Stomach smooth muscle (tissue), 2 donors: ENCODE data around the gene MS4A5.

Experiments
- H3K27ac ChIP-seq: one replicate; pipeline ENCODE4 v1.7.0; 2013; ENCODE audit warnings: mild to moderate bottlenecking, low read length, inconsistent platforms
- H3K27me3 ChIP-seq, 2 donors: one replicate each; pipeline ENCODE4 v1.7.0; 2013; ENCODE audit warnings: low read length in 2 of 2; ENCODE audit not compliant: insufficient read depth in 2 of 2, control insufficient read depth in 1 of 2
- H3K36me3 ChIP-seq, 2 donors: one replicate each; pipeline ENCODE4 v1.7.0; 2013; ENCODE audit warnings: low read length in 2 of 2; ENCODE audit not compliant: control insufficient read depth in 2 of 2, insufficient read depth in 2 of 2
- H3K4me1 ChIP-seq: one replicate; pipeline ENCODE4 v1.7.0; 2013; ENCODE audit warnings: low read length; ENCODE audit not compliant: control insufficient read depth, insufficient read depth
- H3K4me3 ChIP-seq, 2 donors: one replicate each; pipeline ENCODE4 v1.7.0; 2013; ENCODE audit warnings: low read length in 2 of 2
- H3K9ac ChIP-seq, 2 donors: one replicate each; pipeline ENCODE4 v1.7.0; 2013; ENCODE audit warnings: low read length in 2 of 2, mild to moderate bottlenecking in 1 of 2
- H3K9me3 ChIP-seq, 2 donors: one replicate each; pipeline ENCODE4 v1.7.0; 2013; ENCODE audit warnings: low read length in 2 of 2; ENCODE audit not compliant: control insufficient read depth in 2 of 2
- donor health status: healthy.
- donor health status: Pancreatic carcinoma.

The MS4A5 gene

GRCh38 chr11:60429272-60429671 is at the start of gene MS4A5:
TSS of gene MS4A5 (plus strand) at chr11:60429572. CDS start at chr11:60429675, 103 bp downstream.
- no peak within 1 kb of the TSS for H3K27ac ChIP-seq
- no peak within 1 kb of the TSS for H3K4me3 ChIP-seq
- H3K36me3 ChIP-seq = no peaks in the 10 kb centered on the region

GRCh38 chr11:60389279-60389910 is 40.0 kb upstream of the MS4A5 start:
- no peak overlapping the region for H3K4me3 ChIP-seq
- no peaks in the 10 kb centered on the region for H3K36me3 ChIP-seq
- H3K27me3 ChIP-seq = no peaks in the 10 kb centered on the region
- H3K9me3 ChIP-seq = no peaks in the 10 kb centered on the region
- H3K27ac ChIP-seq = no peak overlapping the region
- no peak overlapping the region for H3K9ac ChIP-seq
- no peaks in the 10 kb centered on the region for H3K4me1 ChIP-seq

More at GRCh38 chr11:60429272-60429671, at the start of gene MS4A5:
- no peaks in the 10 kb centered on the region for H3K27me3 ChIP-seq
- H3K9ac ChIP-seq = no peak within 1 kb of the TSS
- H3K4me1 ChIP-seq = no peaks in the 10 kb centered on the region
- no peaks in the 10 kb centered on the region for H3K9me3 ChIP-seq

- no peak overlapping the region for H3K9ac ChIP-seq
- no peaks in the 10 kb centered on the region for H3K36me3 ChIP-seq
- H3K4me1 ChIP-seq = no peaks in the 10 kb centered on the region
- H3K27ac ChIP-seq = no peak overlapping the region
- H3K27me3 ChIP-seq = no peaks in the 10 kb centered on the region
- no peak overlapping the region for H3K4me3 ChIP-seq
- H3K9me3 ChIP-seq = no peaks in the 10 kb centered on the region
Observed at GRCh38 chr11:60390419-60390818, 39.0 kb upstream of the MS4A5 start.

GRCh38 chr11:60392361-60392760 is 37.0 kb upstream of the MS4A5 start:
- Histone ChIP-seq H3K36me3 (no peaks in the 10 kb centered on the region), H3K27me3 (no peaks in the 10 kb centered on the region), H3K27ac (no peak overlapping the region), H3K4me1 (no peaks in the 10 kb centered on the region), H3K9ac (no peak overlapping the region), H3K4me3 (no peak overlapping the region), H3K9me3 (no peaks in the 10 kb centered on the region)

GRCh38 chr11:60393016-60393415 is 36.4 kb upstream of the MS4A5 start:
- no peak overlapping the region for H3K27ac ChIP-seq
- H3K4me3 ChIP-seq = no peak overlapping the region

GRCh38 chr11:60394666-60395380 is 34.5 kb upstream of the MS4A5 start:
- H3K27me3 ChIP-seq = no peaks in the 10 kb centered on the region
- no peaks in the 10 kb centered on the region for H3K4me1 ChIP-seq
- no peak overlapping the region for H3K9ac ChIP-seq
- H3K36me3 ChIP-seq = no peaks in the 10 kb centered on the region
- no peaks in the 10 kb centered on the region for H3K9me3 ChIP-seq
- no peak overlapping the region for H3K4me3 ChIP-seq
- no peak overlapping the region for H3K27ac ChIP-seq

More at GRCh38 chr11:60393016-60393415, 36.4 kb upstream of the MS4A5 start:
- no peaks in the 10 kb centered on the region for H3K4me1 ChIP-seq
- no peak overlapping the region for H3K9ac ChIP-seq
- no peaks in the 10 kb centered on the region for H3K27me3 ChIP-seq
- H3K9me3 ChIP-seq = no peaks in the 10 kb centered on the region
- H3K36me3 ChIP-seq = no peaks in the 10 kb centered on the region

- Histone ChIP-seq H3K9ac (no peak within 1 kb of the TSS), H3K27ac (no peak within 1 kb of the TSS), H3K4me3 (no peak within 1 kb of the TSS), H3K9me3 (no peaks in the 10 kb centered on the region), H3K27me3 (no peaks in the 10 kb centered on the region), H3K36me3 (no peaks in the 10 kb centered on the region), H3K4me1 (no peaks in the 10 kb centered on the region)
Observed at GRCh38 chr11:60396382-60396781, 33.0 kb upstream of the MS4A5 start, which contains the start of gene MS4A14. TSS of gene MS4A14 (plus strand) at chr11:60396459. CDS start at chr11:60396579, 120 bp downstream.

- Histone ChIP-seq H3K36me3 (no peaks in the 10 kb centered on the region), H3K9ac (no peak overlapping the region), H3K9me3 (no peaks in the 10 kb centered on the region), H3K27ac (no peak overlapping the region), H3K4me3 (no peak overlapping the region), H3K27me3 (no peaks in the 10 kb centered on the region), H3K4me1 (no peaks in the 10 kb centered on the region)
Observed at GRCh38 chr11:60396799-60397198, 32.6 kb upstream of the MS4A5 start.

- no peaks in the 10 kb centered on the region for H3K36me3 ChIP-seq
Observed at GRCh38 chr11:60420015-60420414, 9.4 kb upstream of the MS4A5 start.

GRCh38 chr11:60422609-60423008 is 6.8 kb upstream of the MS4A5 start:
- no peaks in the 10 kb centered on the region for H3K4me1 ChIP-seq
- no peaks in the 10 kb centered on the region for H3K9me3 ChIP-seq
- H3K27me3 ChIP-seq = no peaks in the 10 kb centered on the region
- H3K27ac ChIP-seq = no peak overlapping the region
- H3K4me3 ChIP-seq = no peak overlapping the region
- no peak overlapping the region for H3K9ac ChIP-seq
- H3K36me3 ChIP-seq = no peaks in the 10 kb centered on the region

More at GRCh38 chr11:60420015-60420414, 9.4 kb upstream of the MS4A5 start:
- Histone ChIP-seq H3K9me3 (no peaks in the 10 kb centered on the region), H3K9ac (no peak overlapping the region), H3K4me3 (no peak overlapping the region), H3K27me3 (no peaks in the 10 kb centered on the region), H3K4me1 (no peaks in the 10 kb centered on the region), H3K27ac (no peak overlapping the region)

GRCh38 chr11:60428517-60428916 is 855 bp upstream of the MS4A5 start:
- no peaks in the 10 kb centered on the region for H3K36me3 ChIP-seq
- H3K4me1 ChIP-seq = no peaks in the 10 kb centered on the region

More at GRCh38 chr11:60428517-60428916, 855 bp upstream of the MS4A5 start:
- Histone ChIP-seq H3K9ac (no peak overlapping the region), H3K27ac (no peak overlapping the region), H3K4me3 (no peak overlapping the region), H3K27me3 (no peaks in the 10 kb centered on the region), H3K9me3 (no peaks in the 10 kb centered on the region)
